HEK293 (cell line): Measurements from ENCODE around the gene DNAI7.

Experiments
- CTCF ChIA-PET: fragments of 350-600 bp; formaldehyde crosslinking; extraction: SDS; loops from one replicate; lab custom pipeline; 2021; ENCODE audit warnings: antibody characterized with exemption; lab: Yijun Ruan, JAX
- POLR2A ChIA-PET: fragments of 300-600 bp; formaldehyde crosslinking; extraction: SDS; loops from one replicate; lab custom pipeline; 2020; ENCODE audit warnings: antibody characterized with exemption, inconsistent platforms; lab: Yijun Ruan, JAX
- H3K27ac ChIP-seq: fragments of 200-500 bp; sonication (Bioruptor generic); 2 replicates; pipeline ENCODE4 v1.5.1; 2014; ENCODE audit warnings: low read depth, low read length, control low read depth, inconsistent platforms; ENCODE audit errors: extremely low read depth
- H3K36me3 ChIP-seq, 2 experiments: fragments of 200-500 bp in 1 of 2; sonication (Bioruptor generic) in 1 of 2; 1 replicate in 1 of 2; 2 replicates in 1 of 2; pipeline ENCODE4 v1.5.1; 2014 to 2017; ENCODE audit warnings: inconsistent platforms in 2 of 2, low read length in 2 of 2; ENCODE audit not compliant: control insufficient read depth in 2 of 2, insufficient read depth in 1 of 2
- H3K4me1 ChIP-seq: fragments of 200-500 bp; sonication (Bioruptor generic); 2 replicates; pipeline ENCODE4 v1.5.1; 2014; ENCODE audit warnings: mild to moderate bottlenecking, low read length, inconsistent platforms; ENCODE audit not compliant: control insufficient read depth, insufficient read depth
- H3K4me3 ChIP-seq: 2 replicates; pipeline ENCODE4 v1.5.1; 2011; ENCODE audit warnings: low read depth, mild to moderate bottlenecking, control low read depth, low read length, moderate library complexity
- H3K9me3 ChIP-seq: fragments of 200-500 bp; sonication (Bioruptor generic); 2 replicates; pipeline ENCODE4 v1.5.1; 2014; ENCODE audit warnings: low read depth, low read length, inconsistent platforms; ENCODE audit not compliant: control insufficient read depth, insufficient read depth
- BCL11A ChIP-seq: fragments of 450-650 bp; formaldehyde crosslinking; IDR thresholded peaks from 2 replicates; pipeline ENCODE4 v1.5.1; 2016; ENCODE audit warnings: low read depth, missing biosample characterization, missing genetic modification characterization
- BCL11B ChIP-seq: fragments of 450-650 bp; formaldehyde crosslinking; IDR thresholded peaks from 2 replicates; pipeline ENCODE4 v1.5.1; 2016; ENCODE audit warnings: low read depth, missing biosample characterization, missing genetic modification characterization
- GFI1B ChIP-seq: fragments of 450-650 bp; formaldehyde crosslinking; IDR thresholded peaks from 2 replicates; pipeline ENCODE4 v1.5.1; 2016; ENCODE audit warnings: missing biosample characterization, missing genetic modification characterization
- GLIS2 ChIP-seq: fragments of 450-650 bp; formaldehyde crosslinking; IDR thresholded peaks from 2 replicates; pipeline ENCODE4 v1.5.1; 2016; ENCODE audit warnings: missing biosample characterization, missing genetic modification characterization
- HOXC10 ChIP-seq: sonication (generic); formaldehyde crosslinking; IDR thresholded peaks from 2 replicates; pipeline ENCODE4 v1.8.1; 2023; ENCODE audit warnings: mild to moderate bottlenecking, missing genetic modification reagents
- KLF9 ChIP-seq: fragments of 450-650 bp; formaldehyde crosslinking; IDR thresholded peaks from 2 replicates; pipeline ENCODE4 v1.5.1; 2016; ENCODE audit warnings: missing biosample characterization, missing genetic modification characterization, low read depth
- OSR2 ChIP-seq: fragments of 450-650 bp; formaldehyde crosslinking; IDR thresholded peaks from 2 replicates; pipeline ENCODE4 v1.5.1; 2016; ENCODE audit warnings: missing biosample characterization, missing genetic modification characterization
- TCF7L2 ChIP-seq: IDR thresholded peaks from 2 replicates; pipeline ENCODE4 v1.6.1; 2011; ENCODE audit warnings: low read depth, mild to moderate bottlenecking, inconsistent platforms, low read length, moderate library complexity, borderline replicate concordance
- ZBTB17 ChIP-seq: fragments of 450-650 bp; formaldehyde crosslinking; IDR thresholded peaks from 2 replicates; pipeline ENCODE4 v1.5.1; 2016; ENCODE audit warnings: missing biosample characterization, missing genetic modification characterization
- ZBTB20 ChIP-seq: fragments of 450-650 bp; formaldehyde crosslinking; IDR thresholded peaks from 2 replicates; pipeline ENCODE4 v1.5.1; 2016; ENCODE audit warnings: missing biosample characterization, missing genetic modification characterization
- ZBTB21 ChIP-seq: fragments of 450-650 bp; formaldehyde crosslinking; IDR thresholded peaks from 2 replicates; pipeline ENCODE4 v1.5.1; 2017; ENCODE audit warnings: missing biosample characterization, missing genetic modification characterization
- ZEB2 ChIP-seq: fragments of 450-650 bp; formaldehyde crosslinking; IDR thresholded peaks from 2 replicates; pipeline ENCODE4 v1.5.1; 2016; ENCODE audit warnings: missing biosample characterization, missing genetic modification characterization
- ZFP3 ChIP-seq: fragments of 450-650 bp; formaldehyde crosslinking; IDR thresholded peaks from 2 replicates; pipeline ENCODE4 v1.5.1; 2016; ENCODE audit warnings: low read depth, missing biosample characterization, missing genetic modification characterization
- ZNF175 ChIP-seq: fragments of 450-650 bp; formaldehyde crosslinking; IDR thresholded peaks from 2 replicates; pipeline ENCODE4 v1.5.1; 2016; ENCODE audit warnings: missing biosample characterization, missing genetic modification characterization
- ZNF248 ChIP-seq: fragments of 450-650 bp; formaldehyde crosslinking; IDR thresholded peaks from 2 replicates; pipeline ENCODE4 v1.5.1; 2017; ENCODE audit warnings: missing biosample characterization, missing genetic modification characterization
- ZNF354C ChIP-seq: fragments of 450-650 bp; formaldehyde crosslinking; IDR thresholded peaks from 2 replicates; pipeline ENCODE4 v1.5.1; 2016; ENCODE audit warnings: missing biosample characterization, missing genetic modification characterization, low read depth, borderline replicate concordance
- ZNF37A ChIP-seq: fragments of 450-650 bp; IDR thresholded peaks from 2 replicates; pipeline ENCODE4 v1.5.1; 2018; ENCODE audit warnings: missing biosample characterization, missing genetic modification characterization
- ZNF416 ChIP-seq: fragments of 450-650 bp; formaldehyde crosslinking; IDR thresholded peaks from 2 replicates; pipeline ENCODE4 v1.5.1; 2016; ENCODE audit warnings: missing biosample characterization, missing genetic modification characterization
- ZNF629 ChIP-seq: fragments of 450-650 bp; formaldehyde crosslinking; IDR thresholded peaks from 2 replicates; pipeline ENCODE4 v1.5.1; 2017; ENCODE audit warnings: missing biosample characterization, missing genetic modification characterization
- ZNF768 ChIP-seq: fragments of 450-650 bp; formaldehyde crosslinking; IDR thresholded peaks from 2 replicates; pipeline ENCODE4 v1.5.1; 2018; ENCODE audit warnings: missing biosample characterization, mild to moderate bottlenecking, missing genetic modification characterization
- ZNF837 ChIP-seq: fragments of 450-650 bp; formaldehyde crosslinking; IDR thresholded peaks from 2 replicates; pipeline ENCODE4 v1.5.1; 2016; ENCODE audit warnings: missing biosample characterization, missing genetic modification characterization
- ZSCAN16 ChIP-seq: fragments of 450-650 bp; formaldehyde crosslinking; IDR thresholded peaks from 2 replicates; pipeline ENCODE4 v1.5.1; 2016; ENCODE audit warnings: missing biosample characterization, missing genetic modification characterization
- TF ChIP-seq, protein P1 (sequence below): IDR thresholded peaks from 2 replicates; pipeline ENCODE4 v1.6.1; 2011; ENCODE audit warnings: mild to moderate bottlenecking, low read depth, low read length, borderline replicate concordance
- TF ChIP-seq, protein P2 (sequence below): fragments of 450-650 bp; formaldehyde crosslinking; IDR thresholded peaks from 2 replicates; pipeline ENCODE4 v1.5.1; 2017; ENCODE audit warnings: missing biosample characterization, missing genetic modification characterization
- TF ChIP-seq, protein P3 (sequence below): fragments of 450-650 bp; formaldehyde crosslinking; IDR thresholded peaks from 2 replicates; pipeline ENCODE4 v1.5.1; 2016; ENCODE audit warnings: missing biosample characterization, missing genetic modification characterization
- TF ChIP-seq, protein P4 (sequence below): fragments of 450-650 bp; formaldehyde crosslinking; IDR thresholded peaks from 2 replicates; pipeline ENCODE4 v1.5.1; 2016; ENCODE audit warnings: missing biosample characterization, missing genetic modification characterization

The DNAI7 gene

DNA sequence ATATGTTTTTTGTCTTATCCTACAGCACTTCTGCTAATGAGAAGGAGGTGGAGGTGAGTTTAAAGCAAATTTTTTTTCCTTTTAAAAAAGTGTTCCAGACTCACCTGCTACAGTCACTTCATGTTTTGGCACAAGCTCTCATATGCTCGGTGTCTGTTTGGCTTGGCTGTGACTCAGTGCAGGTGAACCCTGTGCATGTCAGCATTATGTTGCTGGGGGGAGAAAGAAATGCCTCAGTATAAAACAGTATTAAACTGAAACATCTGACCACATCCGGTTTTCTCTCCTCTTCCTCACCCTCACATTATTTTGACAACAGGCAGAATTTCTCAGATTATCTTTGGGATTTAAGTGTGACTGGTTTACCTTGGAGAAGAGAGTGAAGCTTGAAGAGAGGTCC lies 105.2 kb downstream of the DNAI7 start:
- ChIA-PET CTCF (no interaction called here), POLR2A (no interaction called here)
- no peak overlapping the region for H3K4me3 ChIP-seq
- H3K9me3 ChIP-seq = no peaks in the 10 kb centered on the region
- no peaks in the 10 kb centered on the region for H3K4me1 ChIP-seq
- TF ChIP-seq ZNF248 (tag by site-specific recombination) (no peak), ZNF768 (no peak), ZNF175 (tag by site-specific recombination) (no peak), ZNF37A (tag by site-specific recombination) (no peak)
- TF ChIP-seq, protein P1, sequence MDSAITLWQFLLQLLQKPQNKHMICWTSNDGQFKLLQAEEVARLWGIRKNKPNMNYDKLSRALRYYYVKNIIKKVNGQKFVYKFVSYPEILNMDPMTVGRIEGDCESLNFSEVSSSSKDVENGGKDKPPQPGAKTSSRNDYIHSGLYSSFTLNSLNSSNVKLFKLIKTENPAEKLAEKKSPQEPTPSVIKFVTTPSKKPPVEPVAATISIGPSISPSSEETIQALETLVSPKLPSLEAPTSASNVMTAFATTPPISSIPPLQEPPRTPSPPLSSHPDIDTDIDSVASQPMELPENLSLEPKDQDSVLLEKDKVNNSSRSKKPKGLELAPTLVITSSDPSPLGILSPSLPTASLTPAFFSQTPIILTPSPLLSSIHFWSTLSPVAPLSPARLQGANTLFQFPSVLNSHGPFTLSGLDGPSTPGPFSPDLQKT = no peak
- TF ChIP-seq, protein P2, sequence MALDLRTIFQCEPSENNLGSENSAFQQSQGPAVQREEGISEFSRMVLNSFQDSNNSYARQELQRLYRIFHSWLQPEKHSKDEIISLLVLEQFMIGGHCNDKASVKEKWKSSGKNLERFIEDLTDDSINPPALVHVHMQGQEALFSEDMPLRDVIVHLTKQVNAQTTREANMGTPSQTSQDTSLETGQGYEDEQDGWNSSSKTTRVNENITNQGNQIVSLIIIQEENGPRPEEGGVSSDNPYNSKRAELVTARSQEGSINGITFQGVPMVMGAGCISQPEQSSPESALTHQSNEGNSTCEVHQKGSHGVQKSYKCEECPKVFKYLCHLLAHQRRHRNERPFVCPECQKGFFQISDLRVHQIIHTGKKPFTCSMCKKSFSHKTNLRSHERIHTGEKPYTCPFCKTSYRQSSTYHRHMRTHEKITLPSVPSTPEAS = no peak
- TF ChIP-seq, protein P3, sequence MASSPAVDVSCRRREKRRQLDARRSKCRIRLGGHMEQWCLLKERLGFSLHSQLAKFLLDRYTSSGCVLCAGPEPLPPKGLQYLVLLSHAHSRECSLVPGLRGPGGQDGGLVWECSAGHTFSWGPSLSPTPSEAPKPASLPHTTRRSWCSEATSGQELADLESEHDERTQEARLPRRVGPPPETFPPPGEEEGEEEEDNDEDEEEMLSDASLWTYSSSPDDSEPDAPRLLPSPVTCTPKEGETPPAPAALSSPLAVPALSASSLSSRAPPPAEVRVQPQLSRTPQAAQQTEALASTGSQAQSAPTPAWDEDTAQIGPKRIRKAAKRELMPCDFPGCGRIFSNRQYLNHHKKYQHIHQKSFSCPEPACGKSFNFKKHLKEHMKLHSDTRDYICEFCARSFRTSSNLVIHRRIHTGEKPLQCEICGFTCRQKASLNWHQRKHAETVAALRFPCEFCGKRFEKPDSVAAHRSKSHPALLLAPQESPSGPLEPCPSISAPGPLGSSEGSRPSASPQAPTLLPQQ (tag by site-specific recombination) = no peak
- TF ChIP-seq, all 188 proteins: peak for 0
- no peak overlapping the region for H3K27ac ChIP-seq
- H3K36me3 ChIP-seq = no peaks in the 10 kb centered on the region

DNA sequence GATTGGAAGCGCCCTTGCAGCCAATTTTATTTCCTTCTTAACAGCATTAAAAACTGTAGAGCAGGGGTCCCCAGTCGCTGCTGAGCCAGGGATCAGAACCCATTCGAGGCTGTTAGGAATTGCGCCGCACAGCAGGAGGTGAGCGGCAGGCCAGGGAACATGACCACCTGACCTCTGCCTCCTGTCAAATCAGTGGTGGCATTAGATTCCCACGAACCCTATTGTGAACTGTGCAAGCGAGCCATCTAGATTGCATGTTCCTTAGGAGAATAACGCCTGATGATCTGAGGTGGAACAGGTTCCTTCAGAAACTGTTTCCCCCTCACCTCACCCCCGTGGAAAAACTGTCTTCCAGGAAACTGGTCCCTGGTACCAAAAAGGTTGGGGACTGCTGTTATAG lies 107.4 kb downstream of the DNAI7 start:
- no peaks in the 10 kb centered on the region for H3K9me3 ChIP-seq
- no peaks in the 10 kb centered on the region for H3K36me3 ChIP-seq
- no peak overlapping the region for H3K4me3 ChIP-seq
- TF ChIP-seq BCL11B (tag by site-specific recombination) (no peak), ZNF416 (tag by site-specific recombination) (no peak), ZNF354C (tag by site-specific recombination) (no peak), ZEB2 (no peak), OSR2 (tag by site-specific recombination) (no peak), KLF9 (tag by site-specific recombination) (no peak), ZSCAN16 (tag by site-specific recombination) (no peak), ZFP3 (tag by site-specific recombination) (no peak), BCL11A (tag by site-specific recombination) (no peak), ZNF629 (tag by site-specific recombination) (no peak), TCF7L2 (no peak), GFI1B (tag by site-specific recombination) (no peak), GLIS2 (tag by site-specific recombination) (no peak), ZBTB20 (tag by site-specific recombination) (no peak), ZBTB21 (tag by site-specific recombination) (no peak), HOXC10 (CRISPR knock-in tag) (no peak), ZBTB17 (tag by site-specific recombination) (no peak), ZNF837 (tag by site-specific recombination) (no peak)
- TF ChIP-seq, protein P4, sequence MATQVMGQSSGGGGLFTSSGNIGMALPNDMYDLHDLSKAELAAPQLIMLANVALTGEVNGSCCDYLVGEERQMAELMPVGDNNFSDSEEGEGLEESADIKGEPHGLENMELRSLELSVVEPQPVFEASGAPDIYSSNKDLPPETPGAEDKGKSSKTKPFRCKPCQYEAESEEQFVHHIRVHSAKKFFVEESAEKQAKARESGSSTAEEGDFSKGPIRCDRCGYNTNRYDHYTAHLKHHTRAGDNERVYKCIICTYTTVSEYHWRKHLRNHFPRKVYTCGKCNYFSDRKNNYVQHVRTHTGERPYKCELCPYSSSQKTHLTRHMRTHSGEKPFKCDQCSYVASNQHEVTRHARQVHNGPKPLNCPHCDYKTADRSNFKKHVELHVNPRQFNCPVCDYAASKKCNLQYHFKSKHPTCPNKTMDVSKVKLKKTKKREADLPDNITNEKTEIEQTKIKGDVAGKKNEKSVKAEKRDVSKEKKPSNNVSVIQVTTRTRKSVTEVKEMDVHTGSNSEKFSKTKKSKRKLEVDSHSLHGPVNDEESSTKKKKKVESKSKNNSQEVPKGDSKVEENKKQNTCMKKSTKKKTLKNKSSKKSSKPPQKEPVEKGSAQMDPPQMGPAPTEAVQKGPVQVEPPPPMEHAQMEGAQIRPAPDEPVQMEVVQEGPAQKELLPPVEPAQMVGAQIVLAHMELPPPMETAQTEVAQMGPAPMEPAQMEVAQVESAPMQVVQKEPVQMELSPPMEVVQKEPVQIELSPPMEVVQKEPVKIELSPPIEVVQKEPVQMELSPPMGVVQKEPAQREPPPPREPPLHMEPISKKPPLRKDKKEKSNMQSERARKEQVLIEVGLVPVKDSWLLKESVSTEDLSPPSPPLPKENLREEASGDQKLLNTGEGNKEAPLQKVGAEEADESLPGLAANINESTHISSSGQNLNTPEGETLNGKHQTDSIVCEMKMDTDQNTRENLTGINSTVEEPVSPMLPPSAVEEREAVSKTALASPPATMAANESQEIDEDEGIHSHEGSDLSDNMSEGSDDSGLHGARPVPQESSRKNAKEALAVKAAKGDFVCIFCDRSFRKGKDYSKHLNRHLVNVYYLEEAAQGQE (tag by site-specific recombination) = no peak
- POLR2A ChIA-PET = no interaction called here
- no peak overlapping the region for H3K27ac ChIP-seq
- CTCF ChIA-PET = no interaction called here
- H3K4me1 ChIP-seq = no peaks in the 10 kb centered on the region
